Epidermal melanocyte (primary cell): ENCODE results near the gene CA9.

Source experiments
- DNase-seq: peaks from one replicate; pipeline ENCODE4 v3.0.0; 2011; ENCODE audit warnings: low spot score; ENCODE audit not compliant: insufficient read length

Gene CA9

DNA sequence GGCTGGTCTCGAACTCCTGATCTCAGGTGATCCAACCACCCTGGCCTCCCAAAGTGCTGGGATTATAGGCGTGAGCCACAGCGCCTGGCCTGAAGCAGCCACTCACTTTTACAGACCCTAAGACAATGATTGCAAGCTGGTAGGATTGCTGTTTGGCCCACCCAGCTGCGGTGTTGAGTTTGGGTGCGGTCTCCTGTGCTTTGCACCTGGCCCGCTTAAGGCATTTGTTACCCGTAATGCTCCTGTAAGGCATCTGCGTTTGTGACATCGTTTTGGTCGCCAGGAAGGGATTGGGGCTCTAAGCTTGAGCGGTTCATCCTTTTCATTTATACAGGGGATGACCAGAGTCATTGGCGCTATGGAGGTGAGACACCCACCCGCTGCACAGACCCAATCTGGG lies 1.5 kb downstream of the CA9 start:
- DNase-seq = no peak

GRCh38 chr9:35675732-35676392 lies 2.1 kb downstream of the CA9 start:
- no peak for DNase-seq

DNA sequence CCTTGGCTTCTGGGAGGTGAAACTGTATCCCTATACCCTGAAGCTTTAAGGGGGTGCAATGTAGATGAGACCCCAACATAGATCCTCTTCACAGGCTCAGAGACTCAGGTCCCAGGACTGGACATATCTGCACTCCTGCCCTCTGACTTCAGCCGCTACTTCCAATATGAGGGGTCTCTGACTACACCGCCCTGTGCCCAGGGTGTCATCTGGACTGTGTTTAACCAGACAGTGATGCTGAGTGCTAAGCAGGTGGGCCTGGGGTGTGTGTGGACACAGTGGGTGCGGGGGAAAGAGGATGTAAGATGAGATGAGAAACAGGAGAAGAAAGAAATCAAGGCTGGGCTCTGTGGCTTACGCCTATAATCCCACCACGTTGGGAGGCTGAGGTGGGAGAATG lies 5.4 kb downstream of the CA9 start:
- no peak for DNase-seq

GRCh38 chr9:35679766-35680330 lies 6.1 kb downstream of the CA9 start:
- no peak for DNase-seq

- DNase-seq = no peak
These were observed 6.8 kb downstream of the CA9 start for GRCh38 chr9:35680331-35681105.

- no peak for DNase-seq
These were observed 7.7 kb downstream of the CA9 start for GRCh38 chr9:35681341-35682002.

DNA sequence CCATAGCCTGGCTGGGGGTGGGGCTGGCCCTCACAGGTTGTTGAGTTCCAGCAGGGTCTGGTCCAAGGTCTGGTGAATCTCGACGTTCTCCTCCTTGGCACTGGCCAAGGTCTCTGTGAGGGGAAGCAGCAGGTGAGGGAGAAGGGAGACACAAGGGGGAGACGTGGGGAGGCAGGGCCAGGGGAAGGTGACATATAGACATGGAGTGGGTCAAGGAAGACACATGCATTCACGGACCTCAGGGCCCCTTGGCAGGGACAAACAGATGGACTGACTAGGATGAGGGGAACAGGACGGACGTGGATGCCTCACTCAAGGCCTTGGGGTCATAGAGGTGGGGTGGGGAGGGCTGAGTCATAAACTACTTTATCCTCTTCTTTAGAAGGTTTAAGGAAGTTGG lies 8.3 kb downstream of the CA9 start:
- DNase-seq = no peak

DNA sequence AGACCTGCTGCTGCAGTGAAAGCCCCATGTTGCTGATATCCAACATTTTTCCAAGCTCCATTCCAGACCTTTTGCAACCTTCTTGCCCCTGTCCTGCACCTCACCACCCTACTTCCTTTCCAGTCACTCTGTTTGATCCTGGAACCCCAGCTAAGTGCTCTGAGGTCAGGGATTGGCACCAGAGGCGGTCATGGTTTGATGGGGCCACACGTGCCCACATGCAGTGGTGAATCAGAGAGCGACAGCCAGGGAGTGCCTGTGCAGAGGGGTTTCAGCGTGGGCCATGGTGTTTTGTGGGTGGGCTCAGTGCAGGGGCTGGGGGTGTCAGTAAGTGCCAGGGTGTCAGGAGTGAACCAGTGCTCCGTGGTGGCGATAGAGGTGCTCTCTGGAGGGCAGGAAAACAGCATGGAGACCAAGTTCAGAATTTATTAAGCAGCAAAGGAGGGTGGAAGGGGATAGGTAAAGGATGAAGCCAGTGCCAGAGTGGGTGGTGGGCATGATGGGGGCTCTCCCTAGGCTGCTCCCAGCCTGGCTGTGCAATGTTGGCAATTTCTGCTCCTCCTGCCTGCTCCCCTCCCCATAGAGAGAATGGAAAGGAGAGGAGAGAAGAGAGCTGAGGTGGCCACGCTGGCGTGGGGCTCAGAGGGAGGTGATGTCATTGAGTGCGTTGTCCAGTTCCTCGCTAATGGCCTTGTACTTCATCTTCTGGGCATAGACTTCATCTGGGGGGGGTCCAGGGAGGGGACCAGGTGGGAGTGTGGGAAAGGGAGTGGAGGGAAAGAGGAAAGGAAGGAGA lies 9.0 kb downstream of the CA9 start:
- no peak for DNase-seq

DNA sequence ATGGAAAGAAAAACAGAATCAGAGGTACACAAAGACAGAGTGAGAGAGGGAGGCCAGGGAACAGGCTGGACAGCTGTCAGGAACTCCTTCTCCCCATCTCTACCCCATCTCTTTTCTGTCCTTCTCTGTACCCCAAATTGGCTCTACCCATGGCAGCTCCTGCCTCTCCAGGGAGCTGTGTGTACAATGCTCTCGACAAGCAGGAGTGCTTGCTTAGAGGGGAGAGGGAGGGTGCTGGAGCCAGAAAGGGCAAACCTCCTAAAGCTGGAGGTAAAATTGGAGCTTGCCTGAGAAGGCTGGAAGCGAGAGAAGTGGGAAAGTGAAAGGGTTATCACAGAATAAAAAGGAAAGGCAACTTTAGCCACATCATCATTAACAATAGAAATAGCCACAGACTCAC lies 9.6 kb downstream of the CA9 start:
- no peak for DNase-seq

- DNase-seq = no peak
These were observed 11.2 kb downstream of the CA9 start for GRCh38 chr9:35684921-35685320.

DNA sequence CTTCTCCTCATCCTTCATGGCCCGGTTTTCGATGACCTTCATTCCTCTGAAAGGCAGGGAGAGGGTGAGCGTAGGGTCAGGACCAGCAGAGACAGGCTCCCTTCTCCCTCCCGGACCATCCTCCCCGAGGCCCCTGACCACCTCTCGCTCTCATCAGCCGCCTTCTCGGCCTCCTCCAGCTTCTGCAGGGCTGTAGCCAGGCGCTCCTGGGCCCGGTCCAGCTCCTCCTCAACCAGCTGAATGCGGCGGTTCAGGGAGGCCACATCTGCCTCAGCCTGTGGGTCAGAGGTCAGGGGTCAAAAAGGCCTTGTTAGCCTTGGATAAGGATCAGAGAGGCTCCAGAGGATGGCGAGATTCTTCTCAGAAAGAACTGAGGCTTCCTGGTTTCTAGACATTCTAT lies 11.8 kb downstream of the CA9 start:
- no peak for DNase-seq

- no peak for DNase-seq
These were observed 12.8 kb downstream of the CA9 start for GRCh38 chr9:35686222-35687203.

DNA sequence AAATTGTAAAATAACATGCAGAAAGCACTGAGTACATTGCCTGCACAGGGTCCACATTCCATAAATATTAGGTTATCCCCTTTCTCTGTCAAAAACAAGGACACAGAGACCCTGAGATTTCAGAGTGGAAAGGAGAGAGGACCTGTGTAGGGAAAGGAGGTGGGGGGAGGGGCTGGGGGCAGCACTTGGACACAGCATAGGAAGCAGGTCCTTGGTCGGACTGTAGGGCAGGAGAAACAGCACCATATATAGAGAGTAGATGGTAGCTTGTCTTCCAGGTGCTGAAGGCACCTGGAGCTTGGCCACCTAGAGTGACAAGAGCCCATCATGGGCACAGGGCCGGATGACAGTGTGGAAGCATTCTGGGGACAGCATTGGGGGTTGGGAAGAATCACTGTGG lies 13.6 kb downstream of the CA9 start:
- no peak for DNase-seq

GRCh38 chr9:35687972-35688557 lies 14.3 kb downstream of the CA9 start:
- no peak for DNase-seq

GRCh38 chr9:35688558-35689541 lies 15.1 kb downstream of the CA9 start:
- DNase-seq = no peak

DNA sequence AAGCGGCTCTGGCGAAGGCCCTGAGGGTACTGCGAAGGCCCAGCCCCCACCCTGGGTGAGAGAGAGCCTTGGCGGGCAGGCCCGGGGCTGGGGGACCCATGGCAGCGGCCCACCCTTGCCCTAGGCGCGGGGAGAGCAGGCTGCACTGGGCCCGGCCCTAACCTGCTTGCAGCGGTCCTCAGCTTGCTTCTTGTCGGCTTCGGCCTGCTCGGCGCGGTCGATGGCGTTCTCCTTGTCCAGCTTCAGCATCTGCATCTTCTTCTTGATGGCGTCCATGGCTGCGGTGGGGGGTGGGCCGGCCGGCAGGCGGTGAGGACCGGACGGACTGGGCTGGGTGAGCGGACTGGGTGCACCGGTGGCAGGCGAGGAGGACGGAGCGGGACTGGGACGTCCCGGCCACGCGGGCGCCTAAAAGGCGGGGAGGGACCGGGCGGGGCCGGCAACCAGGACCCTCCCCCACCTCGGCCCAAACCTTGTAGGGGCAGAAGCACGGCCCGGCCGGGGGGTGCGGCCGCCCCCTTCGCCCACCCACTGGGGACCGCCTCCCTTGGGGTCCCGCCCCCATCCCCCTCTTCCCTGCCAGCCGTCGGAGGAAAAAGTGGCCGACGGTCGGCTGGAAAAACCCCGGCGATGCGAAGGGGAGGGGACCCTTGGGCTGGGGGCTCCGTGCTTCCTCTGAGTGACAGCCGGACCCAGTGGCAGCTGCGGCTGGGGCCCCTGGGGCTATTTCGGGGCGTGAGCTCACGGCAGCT lies 16.0 kb downstream of the CA9 start, which contains the start of gene TPM2:
TSS of gene TPM2 (minus strand) at position 384 of the 752 bp plus-strand sequence. CDS start at position 276, 108 bp downstream.
- DNase-seq = no peak

GRCh38 chr9:35690294-35690613 lies 16.5 kb downstream of the CA9 start:
- DNase-seq = no peak
